Caco-2 (cell line): ENCODE results near the gene FRG2C. TPM values are rescaled to one million over a fixed set of nuclear protein-coding genes. Genes with fewer than 3 reads are reported as not detected.
"Not testable (repeated sequence)": the region's sequence is repeated elsewhere in the genome, so short reads cannot be mapped to it uniquely, and the experiment has no call there.

Source experiments
- BruUV-seq: library from RNA; stranded (reverse); fragments of 400-500 nt; replicated peaks from 2 replicates; lab custom pipeline; 2021; lab: Mats Ljungman, UMichigan
- CTCF ChIA-PET: fragments of 300-600 bp; sonication (Branson Sonifier 250); formaldehyde crosslinking; loops from one replicate; lab custom pipeline; 2022; ENCODE audit warnings: antibody characterized with exemption; lab: Charles Lee
- POLR2A ChIA-PET: fragments of 300-600 bp; sonication (Branson Sonifier 250); formaldehyde crosslinking; loops from one replicate; lab custom pipeline; 2022; ENCODE audit warnings: antibody characterized with exemption; lab: Charles Lee
- DNase-seq, 2 experiments: peaks; one replicate each; pipeline versions ENCODE4 v3.0.0 to v3.0.0-alpha.2; 2020 to 2022
- H3K27me3 ChIP-seq: replicated peaks from 2 replicates; pipeline ENCODE4 v1.6.0; 2011; ENCODE audit warnings: low read length; ENCODE audit not compliant: control insufficient read depth, insufficient read depth
- H3K36me3 ChIP-seq: 2 replicates; pipeline ENCODE4 v1.5.1; 2011; ENCODE audit warnings: low read length; ENCODE audit not compliant: control insufficient read depth, insufficient read depth
- H3K4me1 ChIP-seq: fragments of 250-450 bp; sonication (Bioruptor Pico); 2 replicates; pipeline ENCODE4 v1.5.1; 2020; ENCODE audit warnings: mild to moderate bottlenecking
- H3K4me3 ChIP-seq: 2 replicates; pipeline ENCODE4 v1.5.1; 2011; ENCODE audit warnings: low read depth, mild to moderate bottlenecking, control low read depth, low read length
- H3K9me3 ChIP-seq: fragments of 250-450 bp; sonication (Bioruptor Pico); 2 replicates; pipeline ENCODE4 v1.5.1; 2020; ENCODE audit warnings: mild to moderate bottlenecking, moderate library complexity
- H3K27ac Mint-ChIP-seq: one replicate; pipeline ENCODE4 v1.8.0; 2022; ENCODE audit warnings: mixed read lengths; ENCODE audit not compliant: unreplicated experiment
- H3K27me3 Mint-ChIP-seq: one replicate; pipeline ENCODE4 v1.8.0; 2022; ENCODE audit warnings: mixed read lengths; ENCODE audit not compliant: insufficient read depth, unreplicated experiment
- H3K36me3 Mint-ChIP-seq: one replicate; pipeline ENCODE4 v1.8.0; 2022; ENCODE audit warnings: mild to moderate bottlenecking, mixed read lengths; ENCODE audit not compliant: insufficient read depth, unreplicated experiment
- H3K4me1 Mint-ChIP-seq: one replicate; pipeline ENCODE4 v1.8.0; 2022; ENCODE audit warnings: low read depth, mixed read lengths; ENCODE audit not compliant: unreplicated experiment
- H3K4me3 Mint-ChIP-seq: one replicate; pipeline ENCODE4 v1.8.0; 2022; ENCODE audit warnings: mild to moderate bottlenecking, moderate library complexity, mixed read lengths; ENCODE audit not compliant: unreplicated experiment
- H3K9me3 Mint-ChIP-seq: one replicate; pipeline ENCODE4 v1.8.0; 2022; ENCODE audit warnings: mixed read lengths; ENCODE audit not compliant: unreplicated experiment
- intact Hi-C: fragments of 100-400 bp; cut with micrococcal nuclease; formaldehyde crosslinking; loops from one replicate; pipeline ENCODE4 v1.10.0; 2022; ENCODE audit not compliant: unreplicated experiment
- total RNA-seq: library from RNA; stranded (reverse); gene quantifications from 2 replicates; pipeline ENCODE4 v1.2.3, GENCODE V29; 2022
- TF ChIP-seq, protein P1 (sequence below), 2 experiments: fragments of 200-600 bp in 1 of 2; IDR thresholded peaks; 1 replicate in 1 of 2; 2 replicates in 1 of 2; pipeline versions ENCODE4 v1.5.1 to v1.8.0; 2011 to 2022; ENCODE audit warnings: antibody characterized with exemption in 1 of 2, control low read depth in 1 of 2, inconsistent platforms in 1 of 2, low read depth in 1 of 2, low read length in 1 of 2, mild to moderate bottlenecking in 1 of 2, moderate library complexity in 1 of 2; ENCODE audit not compliant: insufficient read depth in 1 of 2, severe bottlenecking in 1 of 2, unreplicated experiment in 1 of 2

Gene FRG2C
- total RNA-seq, 1 experiment from 2014 or later, result not detected

DNA sequence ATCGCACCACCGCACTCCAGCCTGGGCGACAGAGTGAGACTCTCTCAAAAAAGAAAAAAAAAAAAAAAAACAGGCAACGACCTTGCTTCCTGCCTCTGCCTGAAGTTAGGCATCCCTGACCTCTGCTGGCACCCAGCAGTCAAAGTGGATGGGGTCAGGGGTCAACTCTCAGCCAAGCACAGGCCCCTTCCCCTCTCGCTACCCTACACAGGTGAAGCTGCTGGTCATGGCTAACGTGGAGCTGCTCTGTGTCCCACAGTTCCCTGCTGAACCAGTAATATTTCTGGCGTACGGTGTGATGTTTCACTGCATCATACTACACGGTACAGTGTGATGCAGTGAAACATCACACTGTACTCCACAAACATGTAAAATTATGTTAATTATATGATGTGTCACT, 13.9 kb upstream of the FRG2C start:
- no peak overlapping the region for H3K27ac Mint-ChIP-seq
- intact Hi-C loops, result no loop called here
- no peak overlapping the region for H3K4me3 Mint-ChIP-seq
- H3K27me3 Mint-ChIP-seq, result no peaks in the 10 kb centered on the region
- H3K36me3 Mint-ChIP-seq, result no peaks in the 10 kb centered on the region
- H3K36me3 ChIP-seq, result no peaks in the 10 kb centered on the region
- DNase-seq, result no peak
- no TSS peak for BruUV-seq
- ChIA-PET POLR2A (no interaction called here), CTCF (no interaction called here)
- no peaks in the 10 kb centered on the region for H3K4me1 ChIP-seq
- no peak overlapping the region for H3K4me3 ChIP-seq
- TF ChIP-seq, protein P1, sequence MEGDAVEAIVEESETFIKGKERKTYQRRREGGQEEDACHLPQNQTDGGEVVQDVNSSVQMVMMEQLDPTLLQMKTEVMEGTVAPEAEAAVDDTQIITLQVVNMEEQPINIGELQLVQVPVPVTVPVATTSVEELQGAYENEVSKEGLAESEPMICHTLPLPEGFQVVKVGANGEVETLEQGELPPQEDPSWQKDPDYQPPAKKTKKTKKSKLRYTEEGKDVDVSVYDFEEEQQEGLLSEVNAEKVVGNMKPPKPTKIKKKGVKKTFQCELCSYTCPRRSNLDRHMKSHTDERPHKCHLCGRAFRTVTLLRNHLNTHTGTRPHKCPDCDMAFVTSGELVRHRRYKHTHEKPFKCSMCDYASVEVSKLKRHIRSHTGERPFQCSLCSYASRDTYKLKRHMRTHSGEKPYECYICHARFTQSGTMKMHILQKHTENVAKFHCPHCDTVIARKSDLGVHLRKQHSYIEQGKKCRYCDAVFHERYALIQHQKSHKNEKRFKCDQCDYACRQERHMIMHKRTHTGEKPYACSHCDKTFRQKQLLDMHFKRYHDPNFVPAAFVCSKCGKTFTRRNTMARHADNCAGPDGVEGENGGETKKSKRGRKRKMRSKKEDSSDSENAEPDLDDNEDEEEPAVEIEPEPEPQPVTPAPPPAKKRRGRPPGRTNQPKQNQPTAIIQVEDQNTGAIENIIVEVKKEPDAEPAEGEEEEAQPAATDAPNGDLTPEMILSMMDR (IDR thresholded peaks at IDR 0.05; ENCODE audit: insufficient read depth in 1 of 2, low read depth in 1 of 2, low read length in 1 of 2, severe bottlenecking in 1 of 2, unreplicated experiment in 1 of 2), result no peak
- no peaks in the 10 kb centered on the region for H3K9me3 ChIP-seq
- no peaks in the 10 kb centered on the region for H3K4me1 Mint-ChIP-seq
- H3K9me3 Mint-ChIP-seq, result no peaks in the 10 kb centered on the region
- no peaks in the 10 kb centered on the region for H3K27me3 ChIP-seq

DNA sequence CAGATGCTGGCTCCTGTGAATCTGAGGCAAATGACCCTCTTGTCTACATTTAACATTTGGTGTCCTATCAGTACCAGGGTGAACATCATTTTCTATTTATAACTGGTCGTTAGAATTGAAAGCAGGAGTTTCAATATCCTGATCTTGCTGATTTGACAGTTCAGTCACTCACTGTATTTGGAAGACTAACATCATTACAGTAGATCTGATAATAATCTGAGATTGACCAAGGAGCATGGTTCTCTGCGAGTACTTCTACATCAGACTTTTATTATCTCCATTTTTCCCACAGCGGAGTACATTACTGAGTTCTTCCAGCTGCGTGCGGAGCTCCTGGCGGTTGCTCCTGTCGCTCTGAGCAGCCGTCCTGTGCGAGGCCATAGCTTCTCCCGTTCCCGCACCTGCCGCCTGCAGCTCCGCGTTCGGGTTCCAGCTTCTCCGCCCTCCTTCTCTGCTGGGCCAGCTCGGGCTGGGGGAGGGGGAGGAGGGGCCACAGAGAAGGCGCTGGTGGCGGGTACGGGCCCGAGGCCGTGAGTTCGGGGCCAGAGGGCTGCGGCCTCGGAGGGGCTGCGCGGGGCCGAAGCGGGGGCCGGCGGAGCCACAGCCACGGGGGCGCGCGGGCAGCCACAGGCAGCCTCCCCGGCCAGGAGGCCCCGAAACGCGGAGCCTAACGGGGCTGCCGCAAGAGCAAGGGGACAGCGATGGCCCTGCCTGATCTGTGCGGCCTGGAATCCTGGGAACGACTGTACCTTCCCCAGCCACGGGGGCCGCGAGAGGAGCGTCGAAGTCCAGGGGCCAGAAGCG, 8.8 kb upstream of the FRG2C start:
- H3K27me3 Mint-ChIP-seq, H3K4me3 Mint-ChIP-seq, BruUV-seq, CTCF ChIA-PET, H3K4me1 Mint-ChIP-seq, H3K27ac Mint-ChIP-seq, H3K27me3 ChIP-seq, H3K4me3 ChIP-seq, H3K36me3 Mint-ChIP-seq, H3K36me3 ChIP-seq, H3K9me3 ChIP-seq, intact Hi-C loops, POLR2A ChIA-PET, H3K4me1 ChIP-seq, H3K9me3 Mint-ChIP-seq, DNase-seq: not testable (repeated sequence)

DNA sequence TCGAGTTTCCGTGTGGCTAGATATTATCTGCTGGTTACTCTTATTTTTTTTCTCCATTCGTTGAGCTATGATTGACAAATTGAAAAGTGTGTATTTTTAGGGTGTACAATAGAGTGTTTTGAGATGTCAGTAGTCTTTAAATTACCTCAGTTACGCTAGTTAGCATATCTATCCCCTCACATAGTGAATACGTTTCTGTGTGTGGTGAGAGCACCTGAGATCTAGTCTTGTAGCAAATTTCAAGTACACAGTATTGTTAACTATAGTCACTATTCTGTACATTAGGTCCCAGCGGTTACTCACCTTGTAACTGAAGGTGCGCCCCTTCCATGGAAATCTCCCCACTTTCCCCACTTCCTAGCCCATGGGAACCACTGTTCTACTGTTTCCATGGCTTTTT, 8.2 kb upstream of the FRG2C start:
- DNase-seq, H3K4me1 Mint-ChIP-seq, H3K9me3 ChIP-seq, BruUV-seq, H3K27me3 Mint-ChIP-seq, H3K4me3 Mint-ChIP-seq, H3K4me1 ChIP-seq, POLR2A ChIA-PET, H3K36me3 Mint-ChIP-seq, CTCF ChIA-PET, H3K27ac Mint-ChIP-seq, H3K4me3 ChIP-seq, H3K27me3 ChIP-seq, intact Hi-C loops, H3K36me3 ChIP-seq: not testable (repeated sequence)
- peaks cover 10% of the 10 kb centered on the region for H3K9me3 Mint-ChIP-seq

DNA sequence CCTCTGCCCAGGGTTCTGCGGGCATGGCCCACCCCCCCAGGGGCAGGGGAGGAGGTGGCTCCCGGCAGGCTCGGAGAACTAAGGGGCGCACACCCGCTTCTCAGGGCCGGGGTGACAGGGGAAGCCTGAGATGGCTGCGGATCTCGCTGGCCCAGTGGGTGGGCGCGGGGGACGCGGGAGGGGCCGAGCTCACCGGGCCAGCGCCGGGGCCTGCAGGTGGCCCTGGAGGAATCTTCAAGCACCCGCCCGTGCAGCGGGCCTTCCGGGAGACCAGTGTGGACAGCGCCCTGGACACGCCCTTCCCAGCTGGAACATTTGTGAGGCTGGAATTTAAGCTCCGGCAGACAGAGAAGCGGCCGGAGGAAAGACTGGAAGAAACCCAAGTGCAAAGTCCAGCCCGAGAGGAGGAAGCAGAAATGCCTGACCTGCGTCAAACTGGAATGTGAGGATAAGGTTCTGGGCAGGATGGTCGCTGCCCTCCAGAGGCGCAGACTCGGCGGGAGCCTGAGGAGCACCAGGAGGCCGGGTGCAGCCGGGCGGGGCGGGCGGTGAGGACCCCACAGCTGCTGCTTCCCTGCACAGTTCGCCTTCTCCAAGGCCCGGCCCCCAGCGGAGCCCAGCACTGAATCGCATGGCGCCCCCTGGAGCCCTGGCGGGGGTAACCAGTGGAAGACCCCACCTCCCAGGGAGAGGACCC, 5.6 kb upstream of the FRG2C start:
- DNase-seq, H3K4me3 ChIP-seq, H3K4me1 ChIP-seq, H3K36me3 Mint-ChIP-seq, H3K27me3 ChIP-seq, H3K27me3 Mint-ChIP-seq, H3K36me3 ChIP-seq, POLR2A ChIA-PET, CTCF ChIA-PET, H3K9me3 ChIP-seq, H3K27ac Mint-ChIP-seq, BruUV-seq, H3K4me1 Mint-ChIP-seq, intact Hi-C loops, H3K4me3 Mint-ChIP-seq: not testable (repeated sequence)
- peaks cover 10% of the 10 kb centered on the region for H3K9me3 Mint-ChIP-seq

DNA sequence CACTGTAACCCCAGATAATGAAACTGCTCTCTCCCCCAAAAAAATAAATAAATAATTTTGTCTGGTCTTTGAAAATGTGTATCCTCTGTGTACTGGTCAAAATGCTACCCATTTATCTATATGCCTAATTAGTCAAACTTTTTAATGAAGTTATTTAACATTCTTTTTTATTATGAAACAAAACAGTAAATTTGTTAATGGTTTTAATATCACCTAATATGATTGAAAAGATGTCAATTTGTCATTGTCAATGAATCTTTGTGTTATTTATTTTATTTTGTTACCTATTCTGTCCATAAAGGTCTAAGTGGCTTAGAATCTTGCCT, 5.1 kb upstream of the FRG2C start:
- intact Hi-C loops, H3K27me3 Mint-ChIP-seq, H3K4me3 ChIP-seq, H3K36me3 ChIP-seq, H3K4me1 ChIP-seq, H3K27ac Mint-ChIP-seq, CTCF ChIA-PET, H3K4me1 Mint-ChIP-seq, POLR2A ChIA-PET, H3K4me3 Mint-ChIP-seq, DNase-seq, H3K9me3 ChIP-seq, H3K36me3 Mint-ChIP-seq, BruUV-seq, H3K27me3 ChIP-seq: not testable (repeated sequence)
- peaks cover 10% of the 10 kb centered on the region for H3K9me3 Mint-ChIP-seq

DNA sequence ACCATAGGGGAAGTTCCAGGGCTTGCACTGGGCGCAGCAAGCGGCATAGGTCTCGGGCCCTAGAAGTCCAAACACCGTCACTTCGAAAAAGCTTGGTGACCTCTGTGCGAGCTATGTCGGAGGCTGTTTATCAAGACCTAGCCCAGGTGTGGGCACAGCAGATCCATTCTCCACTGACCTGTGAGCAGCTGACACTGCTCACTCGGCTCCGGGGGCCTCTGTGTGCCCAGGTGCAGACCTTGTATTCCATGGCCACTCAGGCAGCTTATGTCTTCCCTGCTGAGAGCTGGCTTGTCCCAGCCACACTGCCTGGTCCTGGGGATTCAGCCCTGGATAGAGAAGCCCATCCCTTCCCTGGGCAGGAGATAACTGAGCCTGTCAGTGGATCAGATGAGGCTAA, 1.5 kb downstream of the FRG2C start:
- H3K27me3 ChIP-seq, H3K27ac Mint-ChIP-seq, H3K9me3 ChIP-seq, POLR2A ChIA-PET, BruUV-seq, H3K4me3 ChIP-seq, DNase-seq, H3K4me1 ChIP-seq, intact Hi-C loops, H3K4me1 Mint-ChIP-seq, CTCF ChIA-PET, H3K4me3 Mint-ChIP-seq, H3K36me3 ChIP-seq, H3K36me3 Mint-ChIP-seq, H3K27me3 Mint-ChIP-seq: not testable (repeated sequence)
- H3K9me3 Mint-ChIP-seq, result peaks cover 30% of the 10 kb centered on the region
